SK-N-MC (cell line): ENCODE data around the gene ANKRD13D.

Experiments used
- DNase-seq: peaks from one replicate; pipeline ENCODE4 v3.0.0-alpha.2; 2011; ENCODE audit warnings: low read depth, low spot score
- H3K27ac ChIP-seq: fragments of 200-600 bp; sonication (generic); 2 replicates; pipeline ENCODE4 v1.5.1; 2016; ENCODE audit warnings: mixed run types
- H3K36me3 ChIP-seq: fragments of 200-600 bp; sonication (generic); 2 replicates; pipeline ENCODE4 v1.6.1; 2017; ENCODE audit warnings: antibody characterized with exemption, low read length, mixed read lengths; ENCODE audit not compliant: insufficient read depth
- H3K4me3 ChIP-seq: fragments of 200-600 bp; sonication (generic); 2 replicates; pipeline ENCODE4 v1.5.1; 2016
- H3K9ac ChIP-seq: fragments of 200-600 bp; sonication (generic); 2 replicates; pipeline ENCODE4 v1.8.0; 2017; ENCODE audit warnings: mixed run types, mixed read lengths; ENCODE audit not compliant: insufficient read length
- H3K9me3 ChIP-seq: fragments of 200-600 bp; sonication (generic); 2 replicates; pipeline ENCODE4 v1.6.1; 2017; ENCODE audit warnings: low read depth, mild to moderate bottlenecking, antibody characterized with exemption, low read length, moderate library complexity, mixed read lengths
- EZH2 ChIP-seq: fragments of 200-600 bp; sonication (generic); IDR thresholded peaks from one replicate; pipeline ENCODE4 v1.6.1; 2017; ENCODE audit warnings: antibody characterized with exemption
- FOXP2 ChIP-seq: optimal IDR thresholded peaks from 2 replicates; pipeline ENCODE3; 2011; ENCODE audit warnings: mild to moderate bottlenecking, moderate library complexity; ENCODE audit not compliant: insufficient read depth; ENCODE audit errors: extremely low read length, control extremely low read depth
- POLR2AphosphoS5 ChIP-seq: IDR thresholded peaks from 2 replicates; pipeline ENCODE4 v1.6.1; 2012; ENCODE audit warnings: mild to moderate bottlenecking, low read depth, low read length, borderline replicate concordance

The ANKRD13D gene

GRCh38 chr11:67289226-67289650, at the start of gene ANKRD13D:
Gene ANKRD13D, plus strand, starts transcription at chr11:67289303. Its CDS starts 158 bp downstream, at chr11:67289461.
- Histone ChIP-seq H3K36me3 (peaks cover 41% of the 10 kb centered on the region), H3K4me3 (peak within 1 kb of the TSS; percentile 86), H3K9ac (peak within 1 kb of the TSS; percentile 85), H3K27ac (peak within 1 kb of the TSS; percentile 97), H3K9me3 (peaks cover 3% of the 10 kb centered on the region; the same call in 1 of the 2 replicates)
- DNase-seq, result no peak
- TF ChIP-seq FOXP2, result no peak
- no peak for TF ChIP-seq POLR2AphosphoS5

GRCh38 chr11:67239783-67240575, 49.1 kb upstream of the ANKRD13D start:
- Histone ChIP-seq H3K4me3 (peak overlapping the region; percentile 100), H3K27ac (peak overlapping the region; percentile 96), H3K9me3 (no peaks in the 10 kb centered on the region), H3K36me3 (peaks cover 34% of the 10 kb centered on the region), H3K9ac (peak overlapping the region; percentile 99)
- TF ChIP-seq EZH2 (no peak), POLR2AphosphoS5 (peak; percentile 99), FOXP2 (peak; percentile 73)
- DNase-seq, result peak; percentile 89

- peaks cover 42% of the 10 kb centered on the region for H3K36me3 ChIP-seq
- TF ChIP-seq POLR2AphosphoS5 (peak; percentile 22; the same call in 1 of the 2 replicates), EZH2 (no peak), FOXP2 (no peak)
- H3K4me3 ChIP-seq, result peak overlapping the region; percentile 100
- peak overlapping the region; percentile 99 for H3K9ac ChIP-seq
- H3K9me3 ChIP-seq, result no peaks in the 10 kb centered on the region
- DNase-seq, result no peak
- peak overlapping the region; percentile 96 for H3K27ac ChIP-seq
These were observed 48.3 kb upstream of the ANKRD13D start for GRCh38 chr11:67240576-67241389.

- H3K4me3 ChIP-seq, result peak overlapping the region; percentile 57
- H3K9ac ChIP-seq, result peak overlapping the region; percentile 14
- no peak overlapping the region for H3K27ac ChIP-seq
- no peak for DNase-seq
- peaks cover 57% of the 10 kb centered on the region for H3K36me3 ChIP-seq
- TF ChIP-seq FOXP2 (no peak), POLR2AphosphoS5 (no peak), EZH2 (no peak)
- H3K9me3 ChIP-seq, result no peaks in the 10 kb centered on the region
These were observed 46.6 kb upstream of the ANKRD13D start for GRCh38 chr11:67242548-67242947.

GRCh38 chr11:67243051-67243450, 46.1 kb upstream of the ANKRD13D start:
- Histone ChIP-seq H3K27ac (no peak overlapping the region), H3K36me3 (peaks cover 62% of the 10 kb centered on the region)
- TF ChIP-seq POLR2AphosphoS5, result no peak
- no peak for TF ChIP-seq EZH2
- no peak for TF ChIP-seq FOXP2

GRCh38 chr11:67245046-67245445, 44.1 kb upstream of the ANKRD13D start:
- no peak for TF ChIP-seq FOXP2
- no peak for TF ChIP-seq POLR2AphosphoS5
- no peak for TF ChIP-seq EZH2
- Histone ChIP-seq H3K27ac (no peak overlapping the region; the same call in 1 of the 2 replicates), H3K9me3 (no peaks in the 10 kb centered on the region), H3K36me3 (peaks cover 82% of the 10 kb centered on the region), H3K9ac (no peak overlapping the region), H3K4me3 (no peak overlapping the region)
- no peak for DNase-seq

More at GRCh38 chr11:67243051-67243450, 46.1 kb upstream of the ANKRD13D start:
- Histone ChIP-seq H3K9ac (no peak overlapping the region), H3K4me3 (no peak overlapping the region), H3K9me3 (no peaks in the 10 kb centered on the region)
- no peak for DNase-seq

GRCh38 chr11:67247946-67248550, 41.1 kb upstream of the ANKRD13D start:
- Histone ChIP-seq H3K27ac (no peak overlapping the region), H3K9ac (no peak overlapping the region), H3K36me3 (peaks cover 98% of the 10 kb centered on the region), H3K9me3 (no peaks in the 10 kb centered on the region), H3K4me3 (no peak overlapping the region)
- DNase-seq, result no peak
- TF ChIP-seq FOXP2 (no peak), EZH2 (no peak), POLR2AphosphoS5 (no peak)

GRCh38 chr11:67248653-67249052, 40.5 kb upstream of the ANKRD13D start:
- Histone ChIP-seq H3K4me3 (no peak overlapping the region), H3K27ac (no peak overlapping the region), H3K9me3 (no peaks in the 10 kb centered on the region), H3K9ac (no peak overlapping the region), H3K36me3 (peaks cover 98% of the 10 kb centered on the region)
- no peak for DNase-seq
- TF ChIP-seq FOXP2 (no peak), EZH2 (no peak), POLR2AphosphoS5 (no peak)
